ENCODE measurements around the gene IRAK1.

DNA sequence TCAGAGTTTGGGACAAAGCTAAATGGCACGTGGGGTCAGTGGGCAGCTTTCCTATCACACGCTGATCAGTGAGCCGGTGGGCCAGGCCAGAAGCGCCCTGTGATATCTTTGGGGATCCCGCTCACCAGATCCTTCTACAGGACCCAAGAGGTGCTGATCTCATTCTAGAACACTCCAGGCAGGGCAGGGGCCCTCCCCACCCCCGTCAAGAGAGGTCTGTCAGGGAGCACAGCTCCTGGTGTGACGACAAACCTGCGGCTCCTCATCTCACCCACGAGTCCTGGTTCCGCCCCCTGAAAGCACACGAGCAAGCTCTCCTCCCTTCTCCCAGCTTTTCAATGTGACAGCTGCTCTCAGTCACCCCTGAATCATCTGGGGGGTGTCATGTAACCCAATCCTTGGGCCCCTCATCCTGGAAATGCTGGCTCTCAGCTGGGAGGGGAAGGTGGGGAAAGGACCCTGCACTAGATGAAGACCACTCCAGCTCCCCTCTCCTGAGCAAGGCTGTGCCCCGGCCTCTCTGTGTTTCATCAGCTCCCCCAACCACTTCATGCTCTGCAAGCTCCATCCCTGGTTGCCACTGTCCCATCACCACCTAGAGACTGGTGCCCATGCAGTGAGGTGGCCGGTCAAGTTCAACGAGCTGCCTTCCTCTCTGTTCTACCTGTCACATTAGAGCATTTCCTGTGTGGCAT, 52.7 kb downstream of the IRAK1 start:
- TF ChIP-seq SUZ12 (IDR thresholded peaks at IDR 0.05; ENCODE audit: extremely low read depth, insufficient read depth, insufficient read length) (no peak), ZNF274 (IDR thresholded peaks at IDR 0.05; ENCODE audit: low read depth, low read length) (no peak), YY1 (IDR thresholded peaks at IDR 0.05; ENCODE audit: insufficient read depth, insufficient read length) (no peak)
